Endometrial microvascular endothelial cells (primary cell): Measurements from ENCODE around the gene SNAPC5. TPM values are rescaled to one million over a fixed set of nuclear protein-coding genes. Genes with fewer than 3 reads are reported as not detected.
"Not testable (repeated sequence)": the region's sequence is repeated elsewhere in the genome, so short reads cannot be mapped to it uniquely, and the experiment has no call there.

Experiments
- in situ Hi-C: cut with HindIII; loops from 2 replicates; pipeline ENCODE4 v1.10.0; 2017; ENCODE audit warnings: low sequenced_read_pairs, low pct_unique_long_range_greater_than_20kb; ENCODE audit errors: inconsistent ontology term
- total RNA-seq: library from RNA; depleted of rRNA; stranded (reverse); fragments of >200 nt; gene quantifications from one replicate; pipeline ENCODE4 v1.2.3, GENCODE V29; 2015; ENCODE audit errors: inconsistent ontology term

Gene SNAPC5
- total RNA-seq, 1 donor from 2014 or later = 19.3 TPM

DNA sequence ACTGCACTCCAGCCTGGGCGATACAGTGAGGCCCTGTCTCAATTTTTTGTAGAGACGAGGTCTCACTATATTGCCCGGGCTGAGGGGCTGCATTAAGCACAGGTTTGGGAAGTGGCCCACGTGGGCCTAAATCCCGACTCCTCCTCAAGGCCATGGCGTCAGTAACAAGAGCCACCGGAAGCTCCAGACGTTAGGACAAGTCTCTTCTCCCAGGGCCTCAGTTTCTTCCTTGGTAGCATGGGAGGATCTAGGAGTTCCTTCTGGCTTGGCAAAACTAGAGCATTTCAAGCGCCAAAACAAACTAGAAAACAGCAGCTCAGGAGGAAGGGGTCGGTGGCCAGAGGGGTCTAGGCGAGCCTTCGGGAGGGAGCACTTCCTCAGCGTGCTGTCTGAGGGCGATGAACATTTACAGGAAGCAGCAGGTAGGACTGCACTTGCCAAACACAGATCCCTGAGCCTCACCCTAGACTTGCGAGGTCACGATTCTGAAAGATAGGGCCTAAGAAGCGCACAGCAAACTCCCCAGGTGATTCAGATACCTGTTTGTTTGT lies 536 bp downstream of the SNAPC5 start:
- in situ Hi-C loops = loop anchor here (10.0 kb wide), 1 partner anchor 182 kb away; no protein-coding TSS in a partner anchor

GRCh38 chr15:66494262-66494661 lies 3.3 kb downstream of the SNAPC5 start:
- in situ Hi-C loops = loop anchor here (10.0 kb wide), 1 partner anchor 179 kb away; no protein-coding TSS in a partner anchor

GRCh38 chr15:66491846-66492245 lies 5.7 kb downstream of the SNAPC5 start:
- in situ Hi-C loops = loop anchor here (10.0 kb wide), 1 partner anchor 177 kb away; no protein-coding TSS in a partner anchor

DNA sequence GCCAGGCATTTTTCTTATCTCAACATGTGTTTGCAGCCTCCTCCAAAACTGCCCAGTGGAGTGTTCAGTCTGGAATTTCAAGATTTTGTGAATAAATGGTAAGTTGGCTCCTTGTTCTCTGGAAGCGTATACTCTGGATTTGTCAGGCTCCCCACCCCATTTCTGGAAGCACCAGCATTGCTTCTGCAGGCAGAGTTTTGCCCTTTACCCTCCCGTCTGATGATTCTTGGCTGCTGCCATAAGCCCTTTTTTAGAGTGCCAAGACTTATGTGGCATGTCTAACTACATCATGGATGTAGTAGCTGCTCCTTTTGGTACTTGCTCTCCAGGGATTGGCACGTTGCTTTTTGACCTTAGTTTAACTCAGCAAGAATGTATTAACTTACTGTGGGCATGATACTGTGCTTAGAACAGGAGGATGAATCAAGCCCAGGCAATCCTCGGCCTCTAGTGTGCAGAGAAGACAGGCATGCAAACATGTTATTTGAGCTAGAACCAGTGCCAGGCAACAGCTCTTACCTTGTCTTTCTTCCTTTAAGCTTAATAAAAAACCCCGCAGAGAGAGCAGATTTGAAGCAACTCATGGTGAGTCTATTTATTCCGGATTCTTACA lies 8.3 kb downstream of the SNAPC5 start:
- in situ Hi-C loops = no loop called here

GRCh38 chr15:66488525-66488924 lies 9.0 kb downstream of the SNAPC5 start:
- in situ Hi-C loops = no loop called here

DNA sequence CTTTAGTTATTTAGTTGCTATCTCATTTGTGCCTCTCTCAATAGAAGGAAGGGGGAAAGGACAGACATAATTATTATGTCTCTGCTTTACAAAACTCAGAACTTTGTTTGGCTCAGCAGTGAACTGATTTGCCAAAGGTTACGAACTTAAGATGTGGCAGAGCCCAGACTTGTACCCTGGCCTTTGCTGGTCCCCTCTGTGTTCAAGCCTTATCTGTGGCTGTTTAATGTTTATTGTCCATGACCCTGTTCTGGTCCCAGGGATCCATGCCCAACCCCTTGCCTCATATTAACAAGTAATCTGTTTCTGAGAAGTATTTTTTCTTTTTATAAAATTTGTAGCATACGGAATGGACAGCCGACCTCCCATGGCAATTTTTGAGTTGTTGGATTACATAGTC lies 10.7 kb downstream of the SNAPC5 start:
- in situ Hi-C loops = no loop called here

- in situ Hi-C loops = no loop called here
Measured at GRCh38 chr15:66484539-66485112, 12.9 kb downstream of the SNAPC5 start.

DNA sequence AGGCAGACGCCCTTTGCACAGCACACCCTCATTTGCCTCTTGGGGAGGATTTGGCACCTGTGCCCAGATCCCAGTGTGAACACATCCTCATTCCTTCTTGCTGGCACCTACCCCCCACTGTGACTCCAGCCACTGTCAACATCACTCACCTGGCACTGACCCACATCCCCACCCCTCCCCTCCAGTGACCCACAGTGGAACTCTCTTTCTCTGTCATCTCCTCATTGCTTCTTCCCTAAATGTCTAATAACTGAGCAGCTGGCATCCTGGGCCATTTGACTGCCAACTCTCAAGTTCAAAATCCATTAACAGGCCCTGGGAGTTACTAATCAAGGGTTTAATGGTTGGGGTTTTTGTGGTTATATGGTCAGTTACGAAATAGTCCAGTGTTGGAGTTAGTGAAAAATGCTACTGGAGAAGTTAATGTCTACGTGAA lies 14.4 kb downstream of the SNAPC5 start:
- in situ Hi-C loops = no loop called here

DNA sequence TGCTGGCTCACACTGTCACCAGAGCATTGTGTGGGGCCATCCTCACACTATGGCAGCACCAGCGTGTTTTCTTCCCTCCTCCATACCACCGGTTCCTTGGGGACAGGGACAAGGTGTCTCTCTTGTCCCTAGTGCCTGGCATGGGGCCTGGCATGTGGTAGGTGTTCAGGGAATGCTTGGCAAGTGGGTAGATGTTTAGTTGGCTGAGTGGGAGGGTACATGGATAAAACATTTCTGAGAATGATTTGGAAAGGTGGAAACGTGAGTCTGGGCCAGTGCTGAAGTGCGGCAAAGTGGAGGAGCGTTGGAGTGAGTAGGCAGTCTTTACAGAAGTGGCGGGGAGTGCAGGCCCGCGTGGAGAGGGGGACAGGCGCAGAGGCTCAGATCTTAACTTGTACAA lies 15.0 kb downstream of the SNAPC5 start:
- in situ Hi-C loops = no loop called here

DNA sequence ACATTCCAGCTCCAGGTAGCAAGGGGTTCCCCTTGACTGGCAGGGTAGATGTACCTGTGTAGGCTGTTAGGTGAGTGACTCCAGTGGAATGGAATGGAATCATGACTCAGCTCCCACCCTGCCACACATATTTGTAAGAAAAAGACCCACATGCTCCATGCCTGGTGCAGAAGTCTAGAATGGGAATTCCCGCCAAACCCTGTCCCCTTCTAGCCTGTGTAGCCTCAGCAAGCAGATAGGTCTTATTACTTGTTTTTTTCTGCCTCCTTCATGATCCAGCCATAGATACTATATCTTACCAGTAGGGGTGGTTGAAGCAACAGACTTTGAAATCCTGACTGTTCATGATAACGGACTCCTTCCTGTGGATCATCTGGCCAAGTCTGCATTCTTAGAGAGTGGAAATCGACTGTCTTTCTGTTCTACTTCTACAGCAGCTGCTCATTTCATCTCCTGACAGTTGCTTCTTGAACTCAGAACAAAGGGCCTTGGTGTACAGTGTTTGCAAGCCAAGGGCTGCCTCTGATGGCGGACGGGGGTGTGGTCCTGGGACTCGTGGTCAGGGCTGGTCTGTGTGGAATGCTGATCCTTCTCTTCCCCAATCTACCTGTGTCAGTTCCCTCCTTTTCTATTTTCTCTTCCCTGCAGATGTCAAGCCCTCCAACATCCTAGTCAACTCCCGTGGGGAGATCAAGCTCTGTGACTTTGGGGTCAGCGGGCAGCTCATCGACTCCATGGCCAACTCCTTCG lies 16.3 kb downstream of the SNAPC5 start:
- in situ Hi-C loops = no loop called here

DNA sequence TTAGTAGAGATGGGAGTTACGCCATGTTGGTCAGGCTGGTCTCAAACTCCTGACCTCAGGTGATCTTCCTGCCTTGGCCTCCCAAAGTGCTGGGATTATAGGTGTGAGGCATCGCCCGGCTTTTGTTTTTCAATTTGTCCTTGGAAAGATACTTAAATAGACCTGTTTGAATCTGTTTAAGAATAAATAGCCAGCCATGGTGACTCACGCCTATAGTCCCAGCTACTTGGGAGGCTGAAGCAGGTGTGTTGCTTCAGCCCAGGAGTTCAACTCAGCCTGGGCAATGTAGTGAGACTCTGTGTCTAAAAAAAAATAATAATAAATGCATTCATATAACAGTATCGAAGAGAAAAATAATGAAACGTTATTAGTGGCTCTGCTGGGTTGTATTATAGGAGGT lies 17.3 kb downstream of the SNAPC5 start:
- in situ Hi-C loops = no loop called here

GRCh38 chr15:66477011-66477410 lies 20.6 kb downstream of the SNAPC5 start:
- in situ Hi-C loops = no loop called here

GRCh38 chr15:66476535-66476934 lies 21.0 kb downstream of the SNAPC5 start:
- in situ Hi-C loops = no loop called here

- in situ Hi-C loops = no loop called here
Measured at GRCh38 chr15:66474963-66475362, 22.6 kb downstream of the SNAPC5 start.

- in situ Hi-C loops = no loop called here
Measured at GRCh38 chr15:66474135-66474534, 23.4 kb downstream of the SNAPC5 start.

DNA sequence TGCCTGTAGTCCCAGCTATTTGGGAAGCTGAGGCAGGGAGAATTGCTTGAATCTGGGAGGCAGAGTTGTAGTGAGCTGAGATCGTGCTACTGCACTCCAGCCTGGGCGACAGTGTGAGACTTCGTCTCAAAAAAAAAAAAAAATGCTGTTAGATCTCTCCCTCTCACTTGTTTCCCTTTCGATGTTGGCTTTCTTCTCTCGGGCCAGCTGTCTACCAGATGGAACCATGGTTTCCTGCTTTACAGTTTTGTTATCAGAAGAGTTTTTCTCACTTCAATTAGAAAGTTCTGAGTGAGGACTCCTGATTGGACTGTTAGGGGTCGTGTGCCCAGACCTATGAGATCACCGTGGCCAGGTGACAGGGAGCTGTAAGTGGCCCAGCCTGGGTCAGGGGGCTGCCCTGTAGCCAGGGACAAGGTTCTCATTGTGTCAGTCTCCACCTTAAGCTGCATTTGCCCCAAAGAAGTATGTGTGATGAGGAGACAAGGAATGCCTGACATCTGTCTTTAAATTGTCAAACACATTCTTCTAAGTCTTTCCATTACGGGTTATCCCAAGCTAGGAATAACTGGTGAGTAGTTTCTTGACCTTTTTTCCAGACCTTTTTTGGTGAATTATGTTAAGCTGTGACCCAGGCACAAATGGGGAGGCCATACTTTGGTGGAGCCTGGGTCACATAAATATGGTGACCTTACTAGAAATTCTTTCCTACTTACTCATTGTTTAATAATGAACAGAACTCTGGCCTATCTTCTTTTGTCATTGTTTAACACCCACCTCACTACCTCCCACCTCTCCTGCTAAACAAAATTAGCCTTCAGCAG lies 25.2 kb downstream of the SNAPC5 start:
- in situ Hi-C loops = no loop called here

GRCh38 chr15:66470825-66471224 lies 26.7 kb downstream of the SNAPC5 start:
- in situ Hi-C loops = not testable (repeated sequence)

GRCh38 chr15:66467162-66468040 lies 30.2 kb downstream of the SNAPC5 start:
- in situ Hi-C loops = not testable (repeated sequence)
